Measurements from ENCODE around the gene DYNLRB1. TPM values are rescaled to one million over a fixed set of nuclear protein-coding genes. Genes with fewer than 3 reads are reported as not detected.

DYNLRB1 gene
- total and polyA plus RNA-seq, 2 of the 13 experiments (the other 11 are each of a cell fraction or from before 2014, with no cell fraction given): 140 to 244 TPM

DNA sequence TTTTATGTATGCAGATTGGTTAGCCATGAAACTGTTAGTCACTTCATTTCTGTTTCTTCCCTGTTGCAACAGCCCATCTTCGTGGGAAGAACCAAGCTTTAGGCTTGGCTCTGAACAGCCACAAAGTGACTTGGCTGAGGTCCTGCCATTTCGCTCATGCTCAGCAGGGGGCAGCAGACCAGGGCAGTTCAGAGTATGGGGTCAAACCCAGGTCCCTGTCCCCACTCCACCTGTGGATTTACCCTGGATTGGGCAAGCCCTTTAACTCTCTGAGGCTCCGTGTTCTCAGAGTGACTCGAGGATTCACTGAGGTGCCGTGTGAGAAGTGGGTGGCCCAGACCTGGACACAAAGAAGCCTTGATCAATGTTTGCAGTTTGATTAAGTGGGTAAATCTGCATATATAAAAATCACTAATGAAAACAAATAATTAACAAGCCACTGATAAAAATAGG is 22.5 kb downstream of the DYNLRB1 start (continued):
- no peak for TF ChIP-seq MLLT10 (CRISPR knock-in tag; IDR thresholded peaks at IDR 0.05)
- no peak; the same call in 1 of the 2 replicates for TF ChIP-seq HNF4G (IDR thresholded peaks at IDR 0.05; ENCODE audit: borderline replicate concordance, low read depth, low read length)
- TF ChIP-seq HNF4G (CRISPR knock-in tag; IDR thresholded peaks at IDR 0.05; ENCODE audit: borderline replicate concordance, low read depth): no peak
- no peak for TF ChIP-seq HHEX (CRISPR knock-in tag; IDR thresholded peaks at IDR 0.05)
- TF ChIP-seq ZNF446 (CRISPR knock-in tag; IDR thresholded peaks at IDR 0.05): no peak
- no peak for TF ChIP-seq ADNP (CRISPR knock-in tag; IDR thresholded peaks at IDR 0.05)
- no peak for TF ChIP-seq WIZ (CRISPR knock-in tag; IDR thresholded peaks at IDR 0.05)
- TF ChIP-seq, protein P1, sequence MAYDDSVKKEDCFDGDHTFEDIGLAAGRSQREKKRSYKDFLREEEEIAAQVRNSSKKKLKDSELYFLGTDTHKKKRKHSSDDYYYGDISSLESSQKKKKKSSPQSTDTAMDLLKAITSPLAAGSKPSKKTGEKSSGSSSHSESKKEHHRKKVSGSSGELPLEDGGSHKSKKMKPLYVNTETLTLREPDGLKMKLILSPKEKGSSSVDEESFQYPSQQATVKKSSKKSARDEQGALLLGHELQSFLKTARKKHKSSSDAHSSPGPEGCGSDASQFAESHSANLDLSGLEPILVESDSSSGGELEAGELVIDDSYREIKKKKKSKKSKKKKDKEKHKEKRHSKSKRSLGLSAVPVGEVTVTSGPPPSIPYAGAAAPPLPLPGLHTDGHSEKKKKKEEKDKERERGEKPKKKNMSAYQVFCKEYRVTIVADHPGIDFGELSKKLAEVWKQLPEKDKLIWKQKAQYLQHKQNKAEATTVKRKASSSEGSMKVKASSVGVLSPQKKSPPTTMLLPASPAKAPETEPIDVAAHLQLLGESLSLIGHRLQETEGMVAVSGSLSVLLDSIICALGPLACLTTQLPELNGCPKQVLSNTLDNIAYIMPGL (CRISPR knock-in tag; IDR thresholded peaks at IDR 0.05; ENCODE audit: borderline replicate concordance in 1 of 2, low read depth in 1 of 2): peak in 1 of 2 experiments; percentile 80; a peak in 2 of 4 replicates
- no peak for TF ChIP-seq ZNF260 (CRISPR knock-in tag; IDR thresholded peaks at IDR 0.05; ENCODE audit: borderline replicate concordance, low read depth)
- peak; percentile 58; the same call in 1 of the 2 replicates for TF ChIP-seq THAP11 (CRISPR knock-in tag; IDR thresholded peaks at IDR 0.05)
- TF ChIP-seq, protein P2, sequence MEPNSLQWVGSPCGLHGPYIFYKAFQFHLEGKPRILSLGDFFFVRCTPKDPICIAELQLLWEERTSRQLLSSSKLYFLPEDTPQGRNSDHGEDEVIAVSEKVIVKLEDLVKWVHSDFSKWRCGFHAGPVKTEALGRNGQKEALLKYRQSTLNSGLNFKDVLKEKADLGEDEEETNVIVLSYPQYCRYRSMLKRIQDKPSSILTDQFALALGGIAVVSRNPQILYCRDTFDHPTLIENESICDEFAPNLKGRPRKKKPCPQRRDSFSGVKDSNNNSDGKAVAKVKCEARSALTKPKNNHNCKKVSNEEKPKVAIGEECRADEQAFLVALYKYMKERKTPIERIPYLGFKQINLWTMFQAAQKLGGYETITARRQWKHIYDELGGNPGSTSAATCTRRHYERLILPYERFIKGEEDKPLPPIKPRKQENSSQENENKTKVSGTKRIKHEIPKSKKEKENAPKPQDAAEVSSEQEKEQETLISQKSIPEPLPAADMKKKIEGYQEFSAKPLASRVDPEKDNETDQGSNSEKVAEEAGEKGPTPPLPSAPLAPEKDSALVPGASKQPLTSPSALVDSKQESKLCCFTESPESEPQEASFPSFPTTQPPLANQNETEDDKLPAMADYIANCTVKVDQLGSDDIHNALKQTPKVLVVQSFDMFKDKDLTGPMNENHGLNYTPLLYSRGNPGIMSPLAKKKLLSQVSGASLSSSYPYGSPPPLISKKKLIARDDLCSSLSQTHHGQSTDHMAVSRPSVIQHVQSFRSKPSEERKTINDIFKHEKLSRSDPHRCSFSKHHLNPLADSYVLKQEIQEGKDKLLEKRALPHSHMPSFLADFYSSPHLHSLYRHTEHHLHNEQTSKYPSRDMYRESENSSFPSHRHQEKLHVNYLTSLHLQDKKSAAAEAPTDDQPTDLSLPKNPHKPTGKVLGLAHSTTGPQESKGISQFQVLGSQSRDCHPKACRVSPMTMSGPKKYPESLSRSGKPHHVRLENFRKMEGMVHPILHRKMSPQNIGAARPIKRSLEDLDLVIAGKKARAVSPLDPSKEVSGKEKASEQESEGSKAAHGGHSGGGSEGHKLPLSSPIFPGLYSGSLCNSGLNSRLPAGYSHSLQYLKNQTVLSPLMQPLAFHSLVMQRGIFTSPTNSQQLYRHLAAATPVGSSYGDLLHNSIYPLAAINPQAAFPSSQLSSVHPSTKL (CRISPR knock-in tag; IDR thresholded peaks at IDR 0.05): no peak
- TF ChIP-seq ZNF598 (CRISPR knock-in tag; IDR thresholded peaks at IDR 0.05; ENCODE audit: borderline replicate concordance): peak; percentile 86
- no peak for TF ChIP-seq SOX6 (IDR thresholded peaks at IDR 0.05)
- peak; percentile 43 for TF ChIP-seq SOX6 (CRISPR knock-in tag; IDR thresholded peaks at IDR 0.05)
- no peak for TF ChIP-seq ELF3 (CRISPR knock-in tag; IDR thresholded peaks at IDR 0.05)
- TF ChIP-seq ZFP37 (CRISPR knock-in tag; IDR thresholded peaks at IDR 0.05; ENCODE audit: borderline replicate concordance): no peak
- TF ChIP-seq JUND (CRISPR knock-in tag; IDR thresholded peaks at IDR 0.05): no peak
- TF ChIP-seq ZNF225 (CRISPR knock-in tag; IDR thresholded peaks at IDR 0.05): no peak
- no peak for TF ChIP-seq ZNF350 (CRISPR knock-in tag; IDR thresholded peaks at IDR 0.05; ENCODE audit: borderline replicate concordance, low read depth)
- no peak for TF ChIP-seq ZBTB1 (CRISPR knock-in tag; IDR thresholded peaks at IDR 0.05; ENCODE audit: borderline replicate concordance)
- TF ChIP-seq ZNF552 (CRISPR knock-in tag; IDR thresholded peaks at IDR 0.05; ENCODE audit: borderline replicate concordance): no peak
- TF ChIP-seq ZSCAN31 (CRISPR knock-in tag; IDR thresholded peaks at IDR 0.05; ENCODE audit: low read depth): no peak
- no peak for TF ChIP-seq JDP2 (CRISPR knock-in tag; IDR thresholded peaks at IDR 0.05; ENCODE audit: borderline replicate concordance)
- 0 out of 2 replicates have a peak, but pooled peaks have one; percentile 56 for TF ChIP-seq SP4 (CRISPR knock-in tag; IDR thresholded peaks at IDR 0.05)
- TF ChIP-seq HNF4A (CRISPR knock-in tag; IDR thresholded peaks at IDR 0.05): 0 out of 2 replicates have a peak, but pooled peaks have one; percentile 7
- TF ChIP-seq ZNF329 (CRISPR knock-in tag; IDR thresholded peaks at IDR 0.05; ENCODE audit: low read depth): no peak
- TF ChIP-seq ZNF589 (CRISPR knock-in tag; conservative IDR thresholded peaks at IDR 0.05): no peak
- no peak for TF ChIP-seq ZNF788 (CRISPR knock-in tag; IDR thresholded peaks at IDR 0.05; ENCODE audit: borderline replicate concordance)

All from HepG2 (cell line).